HepG2 (cell line): Measurements from ENCODE around the gene ARHGAP26. TPM values are rescaled to one million over a fixed set of nuclear protein-coding genes. Genes with fewer than 3 reads are reported as not detected.

Source experiments
- AFF4 ChIP-seq: sonication (generic); formaldehyde crosslinking; IDR thresholded peaks from 2 replicates; pipeline ENCODE4 v1.4.0; 2020; ENCODE audit warnings: missing genetic modification reagents
- BCL6 ChIP-seq: IDR thresholded peaks from 2 replicates; pipeline ENCODE4 v1.6.1; 2016; ENCODE audit warnings: missing genetic modification reagents, missing compliant biosample characterization
- CREM ChIP-seq, 2 experiments: sonication (generic) in 1 of 2; formaldehyde crosslinking in 1 of 2; IDR thresholded peaks; 2 replicates each; pipeline versions ENCODE4 v1.4.0 to v1.6.1; 2016 to 2020; ENCODE audit warnings: antibody characterized with exemption in 1 of 2, mild to moderate bottlenecking in 1 of 2, missing genetic modification reagents in 1 of 2
- FOXP1 ChIP-seq, 2 experiments: fragments of 450-650 bp in 1 of 2; IDR thresholded peaks; 2 replicates each; pipeline ENCODE4 v1.6.1; 2017 to 2018; ENCODE audit warnings: antibody characterized with exemption in 1 of 2
- GZF1 ChIP-seq: sonication (generic); formaldehyde crosslinking; IDR thresholded peaks from 2 replicates; pipeline ENCODE4 v1.5.1; 2020; ENCODE audit warnings: mild to moderate bottlenecking, missing genetic modification reagents
- HNRNPUL1 ChIP-seq: fragments of 200-400 bp; formaldehyde crosslinking; IDR thresholded peaks from 2 replicates; pipeline ENCODE4 v1.6.1; 2017; ENCODE audit warnings: low read depth, mild to moderate bottlenecking, low read length, moderate library complexity
- MAFG ChIP-seq: sonication (generic); formaldehyde crosslinking; IDR thresholded peaks from 2 replicates; pipeline ENCODE4 v1.5.1; 2020; ENCODE audit warnings: mild to moderate bottlenecking, missing genetic modification reagents
- RFXAP ChIP-seq: sonication (generic); formaldehyde crosslinking; IDR thresholded peaks from 2 replicates; pipeline ENCODE4 v1.4.0; 2020; ENCODE audit warnings: missing genetic modification reagents, borderline replicate concordance
- THAP11 ChIP-seq: IDR thresholded peaks from 2 replicates; pipeline ENCODE4 v1.6.1; 2016; ENCODE audit warnings: missing biosample characterization, missing genetic modification reagents
- THRA ChIP-seq: sonication (generic); formaldehyde crosslinking; IDR thresholded peaks from 2 replicates; pipeline ENCODE4 v1.4.0; 2020; ENCODE audit warnings: missing genetic modification reagents, borderline replicate concordance
- ZBTB33 ChIP-seq: sonication (generic); formaldehyde crosslinking; IDR thresholded peaks from 2 replicates; pipeline ENCODE4 v1.4.0; 2020; ENCODE audit warnings: missing genetic modification reagents
- ZNF317 ChIP-seq: sonication (generic); formaldehyde crosslinking; IDR thresholded peaks from 2 replicates; pipeline ENCODE4 v1.5.0; 2020; ENCODE audit warnings: mild to moderate bottlenecking, missing genetic modification reagents
- polyA plus RNA-seq, 8 experiments: library from polyadenylated mRNA; depleted of rRNA in 3 of 8; stranded (reverse) in 7 of 8; unstranded in 1 of 8; fragments of >200 nt; fragmentation: Illumina TruSeq in 4 of 8; extraction: Trizol in 4 of 8; gene quantifications; 2 replicates each; pipeline versions ENCODE4 v1.2.1 to v1.2.3, GENCODE V29; 2011 to 2016; ENCODE audit warnings: low read depth in 4 of 8, missing spikeins in 1 of 8, mixed read lengths in 1 of 8; ENCODE audit not compliant: insufficient read depth in 1 of 8
- total RNA-seq, 5 experiments: library from RNA; depleted of rRNA; stranded (reverse); fragments of >200 nt; fragmentation: Illumina TruSeq; extraction: Trizol; gene quantifications; 2 replicates each; pipeline ENCODE4 v1.2.3, GENCODE V29; 2016; ENCODE audit warnings: low read depth in 1 of 5
- TF ChIP-seq, protein P1 (sequence below): sonication (generic); formaldehyde crosslinking; IDR thresholded peaks from 2 replicates; pipeline ENCODE4 v1.5.0; 2020; ENCODE audit warnings: mild to moderate bottlenecking, missing genetic modification reagents, borderline replicate concordance

The ARHGAP26 gene
- total and polyA plus RNA-seq, 2 of the 13 experiments (the other 11 are each of a cell fraction or from before 2014, with no cell fraction given) = 9.6 to 18.2 TPM

- TF ChIP-seq AFF4 (no peak), BCL6 (CRISPR knock-in tag) (peak; percentile 57; the same call in 1 of the 2 replicates), MAFG (no peak), RFXAP (CRISPR knock-in tag) (no peak), CREM (IDR thresholded peaks at IDR 0.05) (no peak), CREM (CRISPR knock-in tag; IDR thresholded peaks at IDR 0.05) (no peak), ZBTB33 (CRISPR knock-in tag) (no peak), THAP11 (no peak), FOXP1 (IDR thresholded peaks at IDR 0.05) (no peak), FOXP1 (CRISPR knock-in tag; IDR thresholded peaks at IDR 0.05) (peak; percentile 50; the same call in 1 of the 2 replicates), HNRNPUL1 (no peak), GZF1 (CRISPR knock-in tag) (no peak), THRA (CRISPR knock-in tag) (peak; percentile 27; the same call in 1 of the 2 replicates), ZNF317 (CRISPR knock-in tag) (no peak)
- TF ChIP-seq, protein P1, sequence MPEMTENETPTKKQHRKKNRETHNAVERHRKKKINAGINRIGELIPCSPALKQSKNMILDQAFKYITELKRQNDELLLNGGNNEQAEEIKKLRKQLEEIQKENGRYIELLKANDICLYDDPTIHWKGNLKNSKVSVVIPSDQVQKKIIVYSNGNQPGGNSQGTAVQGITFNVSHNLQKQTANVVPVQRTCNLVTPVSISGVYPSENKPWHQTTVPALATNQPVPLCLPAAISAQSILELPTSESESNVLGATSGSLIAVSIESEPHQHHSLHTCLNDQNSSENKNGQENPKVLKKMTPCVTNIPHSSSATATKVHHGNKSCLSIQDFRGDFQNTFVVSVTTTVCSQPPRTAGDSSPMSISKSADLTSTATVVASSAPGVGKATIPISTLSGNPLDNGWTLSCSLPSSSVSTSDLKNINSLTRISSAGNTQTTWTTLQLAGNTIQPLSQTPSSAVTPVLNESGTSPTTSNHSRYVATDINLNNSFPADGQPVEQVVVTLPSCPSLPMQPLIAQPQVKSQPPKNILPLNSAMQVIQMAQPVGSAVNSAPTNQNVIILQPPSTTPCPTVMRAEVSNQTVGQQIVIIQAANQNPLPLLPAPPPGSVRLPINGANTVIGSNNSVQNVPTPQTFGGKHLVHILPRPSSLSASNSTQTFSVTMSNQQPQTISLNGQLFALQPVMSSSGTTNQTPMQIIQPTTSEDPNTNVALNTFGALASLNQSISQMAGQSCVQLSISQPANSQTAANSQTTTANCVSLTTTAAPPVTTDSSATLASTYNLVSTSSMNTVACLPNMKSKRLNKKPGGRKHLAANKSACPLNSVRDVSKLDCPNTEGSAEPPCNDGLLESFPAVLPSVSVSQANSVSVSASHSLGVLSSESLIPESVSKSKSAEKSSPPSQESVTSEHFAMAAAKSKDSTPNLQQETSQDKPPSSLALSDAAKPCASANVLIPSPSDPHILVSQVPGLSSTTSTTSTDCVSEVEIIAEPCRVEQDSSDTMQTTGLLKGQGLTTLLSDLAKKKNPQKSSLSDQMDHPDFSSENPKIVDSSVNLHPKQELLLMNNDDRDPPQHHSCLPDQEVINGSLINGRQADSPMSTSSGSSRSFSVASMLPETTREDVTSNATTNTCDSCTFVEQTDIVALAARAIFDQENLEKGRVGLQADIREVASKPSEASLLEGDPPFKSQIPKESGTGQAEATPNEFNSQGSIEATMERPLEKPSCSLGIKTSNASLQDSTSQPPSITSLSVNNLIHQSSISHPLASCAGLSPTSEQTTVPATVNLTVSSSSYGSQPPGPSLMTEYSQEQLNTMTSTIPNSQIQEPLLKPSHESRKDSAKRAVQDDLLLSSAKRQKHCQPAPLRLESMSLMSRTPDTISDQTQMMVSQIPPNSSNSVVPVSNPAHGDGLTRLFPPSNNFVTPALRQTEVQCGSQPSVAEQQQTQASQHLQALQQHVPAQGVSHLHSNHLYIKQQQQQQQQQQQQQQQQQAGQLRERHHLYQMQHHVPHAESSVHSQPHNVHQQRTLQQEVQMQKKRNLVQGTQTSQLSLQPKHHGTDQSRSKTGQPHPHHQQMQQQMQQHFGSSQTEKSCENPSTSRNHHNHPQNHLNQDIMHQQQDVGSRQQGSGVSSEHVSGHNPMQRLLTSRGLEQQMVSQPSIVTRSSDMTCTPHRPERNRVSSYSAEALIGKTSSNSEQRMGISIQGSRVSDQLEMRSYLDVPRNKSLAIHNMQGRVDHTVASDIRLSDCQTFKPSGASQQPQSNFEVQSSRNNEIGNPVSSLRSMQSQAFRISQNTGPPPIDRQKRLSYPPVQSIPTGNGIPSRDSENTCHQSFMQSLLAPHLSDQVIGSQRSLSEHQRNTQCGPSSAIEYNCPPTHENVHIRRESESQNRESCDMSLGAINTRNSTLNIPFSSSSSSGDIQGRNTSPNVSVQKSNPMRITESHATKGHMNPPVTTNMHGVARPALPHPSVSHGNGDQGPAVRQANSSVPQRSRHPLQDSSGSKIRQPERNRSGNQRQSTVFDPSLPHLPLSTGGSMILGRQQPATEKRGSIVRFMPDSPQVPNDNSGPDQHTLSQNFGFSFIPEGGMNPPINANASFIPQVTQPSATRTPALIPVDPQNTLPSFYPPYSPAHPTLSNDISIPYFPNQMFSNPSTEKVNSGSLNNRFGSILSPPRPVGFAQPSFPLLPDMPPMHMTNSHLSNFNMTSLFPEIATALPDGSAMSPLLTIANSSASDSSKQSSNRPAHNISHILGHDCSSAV (CRISPR knock-in tag) = no peak
Measured at GRCh38 chr5:142720641-142721271, 49.4 kb upstream of the ARHGAP26 start (continued).
